Adrenal gland (tissue), 12 donors: ENCODE results near the gene PLK5. TPM values are rescaled to one million over a fixed set of nuclear protein-coding genes. Genes with fewer than 3 reads are reported as not detected.

ENCODE experiments used
- DNase-seq, 7 donors: peaks; one replicate each; pipeline ENCODE4 v3.0.0-alpha.2; 2019 to 2020
- H3K27ac ChIP-seq, 5 donors: fragments of 200-600 bp; sonication (generic) in 4 of 5; 1 replicate in 3 of 5; 2 replicates in 2 of 5; pipeline versions ENCODE4 v1.5.1 to v1.8.0; 2016 to 2020; ENCODE audit warnings: mild to moderate bottlenecking in 1 of 5
- H3K27me3 ChIP-seq: fragments of 200-600 bp; 2 replicates; pipeline ENCODE4 v1.8.0; 2021
- H3K36me3 ChIP-seq, 2 donors: fragments of 200-600 bp; replicated peaks in 1 of 2; 1 replicate in 1 of 2; 2 replicates in 1 of 2; pipeline versions ENCODE4 v1.5.1 to v1.8.0; 2018 to 2022
- H3K4me1 ChIP-seq, 2 donors: fragments of 200-600 bp; replicated peaks in 1 of 2; 1 replicate in 1 of 2; 2 replicates in 1 of 2; pipeline versions ENCODE4 v1.5.1 to v1.8.0; 2018 to 2021
- H3K4me3 ChIP-seq, 4 donors: fragments of 200-600 bp; sonication (generic) in 3 of 4; one replicate each; pipeline ENCODE4 v1.5.1; 2016 to 2018
- H3K9me3 ChIP-seq, 3 donors: fragments of 200-600 bp; sonication (generic) in 1 of 3; replicated peaks in 1 of 3; 1 replicate in 2 of 3; 2 replicates in 1 of 3; pipeline versions ENCODE4 v1.5.1 to v1.8.0; 2016 to 2021
- POLR2A ChIP-seq, 2 donors: fragments of 450-650 bp; IDR thresholded peaks; one replicate each; pipeline ENCODE4 v1.6.1; 2017; ENCODE audit warnings: antibody characterized with exemption in 2 of 2, mild to moderate bottlenecking in 2 of 2, moderate library complexity in 1 of 2
- WGBS, 4 donors: extraction: QIAGEN DNeasy Blood & Tissue Kit in 2 of 4; methylation state at CpG; one replicate each; pipeline versions ENCODE4 v1.1.5 to v1.1.7; 2013 to 2017; 5-methylcytosine and 5-hydroxymethylcytosine counted together
- intact Hi-C, 2 donors: fragments of 100-400 bp; cut with DNase I; formaldehyde crosslinking; loops; one replicate each; pipeline versions ENCODE4 v1.14.1 to v1.15.0; 2022 to 2023
- polyA plus RNA-seq, 3 donors: library from polyadenylated mRNA; stranded (reverse); fragments of 200-250 nt in 2 of 3; fragments of 350-450 nt in 1 of 3; fragmentation: Illumina TruSeq in 1 of 3; extraction: RNeasy Lipid Tissue Mini Kit (QIAGEN cat#74804) in 1 of 3; gene quantifications; one replicate each; pipeline ENCODE4 v1.2.3, GENCODE V29; 2013 to 2014
- total RNA-seq, 9 donors: library from RNA; depleted of rRNA in 4 of 9; stranded (reverse); fragments of >200 nt in 4 of 9; fragments of 120-200 nt in 1 of 9; fragmentation: NEBNext Ultra II Directional in 1 of 9; extraction: Animal tissue kit (Norgen Biotek cat#: 25700) in 1 of 9; gene quantifications; one replicate each; pipeline versions ENCODE4 v1.1.0 to v1.2.4, GENCODE V29; 2013 to 2023
- TF ChIP-seq, protein P1 (sequence below), 6 experiments: fragments of 450-650 bp in 4 of 6; fragments of 200-600 bp in 2 of 6; sonication (generic) in 1 of 6; IDR thresholded peaks; 1 replicate in 5 of 6; 2 replicates in 1 of 6; pipeline versions ENCODE4 v1.5.1 to v1.8.0; 2016 to 2021; ENCODE audit warnings: antibody characterized with exemption in 6 of 6, mild to moderate bottlenecking in 2 of 6, moderate library complexity in 1 of 6
- donor health status: healthy with polysubstance abuse.
- donor health status: Bipolar disorder and iron deficiency.
- donor health status: DM: yes; HTN: yes; CAD: no.
- donor health status: DM: no; HTN: no; CAD: no.
- donor health status: DM: no; HTN: no; CAD: no.
- donor health status: DM: yes; HTN: yes; CAD: no.

Gene PLK5
- total and polyA plus RNA-seq, 12 donors: 0.15 to 1.0 (median 0.32) TPM; not detected in 8

DNA sequence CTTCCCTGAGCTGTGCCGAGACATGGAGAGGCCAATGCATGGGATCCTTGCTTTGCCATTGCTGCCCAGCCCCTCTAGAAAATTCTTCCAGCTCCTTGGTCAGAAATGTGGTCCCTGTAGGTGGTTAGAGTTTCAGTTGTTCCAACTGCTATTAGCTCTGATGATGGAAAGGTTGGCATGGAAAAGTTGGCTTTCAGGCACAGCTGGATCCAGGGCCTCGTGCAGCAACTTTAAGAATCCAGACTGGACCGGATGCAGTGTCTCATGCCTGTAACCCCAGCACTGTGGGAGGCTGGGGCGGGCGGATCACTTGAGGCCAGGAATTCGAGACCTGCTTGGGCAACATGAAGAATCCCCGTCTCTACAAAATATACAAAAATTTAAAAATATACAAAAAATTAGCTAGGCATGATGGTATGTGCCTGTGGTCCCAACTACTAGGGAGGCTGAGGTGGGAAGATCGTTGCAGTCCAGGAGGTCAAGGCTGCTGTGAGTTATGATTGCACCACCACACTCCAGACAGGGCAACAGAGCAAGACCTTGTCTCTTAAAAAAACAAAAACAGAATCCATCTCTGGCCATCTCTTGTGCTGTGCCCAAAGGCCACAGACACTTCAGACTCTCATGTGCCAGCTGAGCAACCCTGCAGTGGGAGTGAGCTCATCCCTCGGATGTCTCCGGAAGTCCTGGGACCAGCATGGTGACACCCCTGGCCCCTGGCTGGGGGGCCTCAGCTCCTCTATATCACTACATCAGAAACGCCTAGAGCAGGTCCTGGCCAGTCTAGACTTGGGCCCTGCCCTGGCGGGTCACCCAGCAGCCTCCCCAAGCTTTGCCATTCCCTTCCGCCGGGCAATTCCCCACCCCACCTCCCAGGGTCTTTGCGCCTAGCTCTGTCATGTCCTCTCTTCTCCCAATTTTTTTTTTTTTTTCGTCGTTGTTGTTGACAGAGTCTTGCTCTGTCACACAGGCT lies 27.5 kb downstream of the PLK5 start:
- intact Hi-C loops: no loop called here
- TF ChIP-seq, protein P1, sequence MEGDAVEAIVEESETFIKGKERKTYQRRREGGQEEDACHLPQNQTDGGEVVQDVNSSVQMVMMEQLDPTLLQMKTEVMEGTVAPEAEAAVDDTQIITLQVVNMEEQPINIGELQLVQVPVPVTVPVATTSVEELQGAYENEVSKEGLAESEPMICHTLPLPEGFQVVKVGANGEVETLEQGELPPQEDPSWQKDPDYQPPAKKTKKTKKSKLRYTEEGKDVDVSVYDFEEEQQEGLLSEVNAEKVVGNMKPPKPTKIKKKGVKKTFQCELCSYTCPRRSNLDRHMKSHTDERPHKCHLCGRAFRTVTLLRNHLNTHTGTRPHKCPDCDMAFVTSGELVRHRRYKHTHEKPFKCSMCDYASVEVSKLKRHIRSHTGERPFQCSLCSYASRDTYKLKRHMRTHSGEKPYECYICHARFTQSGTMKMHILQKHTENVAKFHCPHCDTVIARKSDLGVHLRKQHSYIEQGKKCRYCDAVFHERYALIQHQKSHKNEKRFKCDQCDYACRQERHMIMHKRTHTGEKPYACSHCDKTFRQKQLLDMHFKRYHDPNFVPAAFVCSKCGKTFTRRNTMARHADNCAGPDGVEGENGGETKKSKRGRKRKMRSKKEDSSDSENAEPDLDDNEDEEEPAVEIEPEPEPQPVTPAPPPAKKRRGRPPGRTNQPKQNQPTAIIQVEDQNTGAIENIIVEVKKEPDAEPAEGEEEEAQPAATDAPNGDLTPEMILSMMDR (IDR thresholded peaks at IDR 0.05): no peak
- TF ChIP-seq POLR2A (IDR thresholded peaks at IDR 0.05): no peak
- DNase-seq: no peak

DNA sequence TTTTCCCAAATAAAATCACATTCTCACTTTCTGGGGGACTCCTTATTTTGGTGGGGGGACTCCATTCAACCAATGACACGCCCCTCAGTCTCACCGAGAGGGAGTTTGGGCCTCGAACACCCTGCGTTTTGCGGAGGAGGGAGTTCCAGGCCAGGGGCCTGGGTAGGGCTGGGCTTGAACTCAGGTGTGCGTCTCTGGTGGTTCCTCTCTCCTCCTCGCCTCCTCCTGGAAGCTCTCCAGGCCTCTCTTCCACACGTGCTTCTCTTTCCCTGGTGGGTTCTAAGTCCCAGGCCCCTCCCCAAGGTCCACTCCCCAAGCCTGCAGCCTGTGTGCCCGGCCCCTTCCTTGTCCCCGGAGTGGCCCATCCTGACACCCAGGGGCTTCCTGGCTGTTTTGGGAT lies 29.5 kb downstream of the PLK5 start:
- intact Hi-C loops: no loop called here

More for the DNA sequence above, 27.5 kb downstream of the PLK5 start:
- Histone ChIP-seq H3K36me3 (peaks cover 0 to 6% of the 10 kb centered on the region in 2 donors), H3K9me3 (no peaks in the 10 kb centered on the region), H3K27ac (no peak overlapping the region), H3K27me3 (no peaks in the 10 kb centered on the region), H3K4me1 (no peaks in the 10 kb centered on the region), H3K4me3 (no peak overlapping the region)
- WGBS, 4 donors: 76 to 84% (median 80%) methylated on average over 15 to 17 of the region's 17 CpGs

DNA sequence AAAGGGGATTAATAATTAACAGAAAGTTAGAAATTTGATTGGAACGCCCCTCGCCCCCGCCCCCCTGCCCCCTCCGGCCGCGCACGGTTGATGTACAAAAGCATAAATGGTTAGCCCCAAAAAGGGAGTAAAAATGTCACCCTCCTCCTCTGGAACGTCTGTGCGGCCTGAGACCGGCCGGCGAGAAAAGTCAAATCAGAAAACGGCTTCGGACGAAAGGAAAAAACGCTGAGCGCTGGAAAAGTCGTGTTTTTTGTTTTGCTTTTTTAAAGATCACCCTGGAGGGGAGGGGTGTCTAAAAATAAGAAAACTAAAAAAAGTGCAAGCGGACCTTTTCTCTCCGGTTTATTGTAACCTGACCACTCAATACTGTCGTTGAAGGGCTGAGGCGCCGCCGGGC lies 31.1 kb downstream of the PLK5 start:
- Histone ChIP-seq H3K36me3 (peaks cover 0 to 6% of the 10 kb centered on the region in 2 donors), H3K27ac (no peak overlapping the region), H3K9me3 (no peaks in the 10 kb centered on the region), H3K4me1 (no peaks in the 10 kb centered on the region), H3K27me3 (no peaks in the 10 kb centered on the region), H3K4me3 (no peak overlapping the region)
- intact Hi-C loops: no loop called here
- TF ChIP-seq, protein P1 (IDR thresholded peaks at IDR 0.05): no peak
- no peak for TF ChIP-seq POLR2A (IDR thresholded peaks at IDR 0.05)
- no peak for DNase-seq
- WGBS, 4 donors: 90 to 93% (median 93%) methylated on average over 24 of the region's 24 CpGs

More for the DNA sequence above, 29.5 kb downstream of the PLK5 start:
- Histone ChIP-seq H3K27ac (no peak overlapping the region), H3K9me3 (no peaks in the 10 kb centered on the region), H3K4me1 (no peaks in the 10 kb centered on the region), H3K36me3 (peaks cover 0 to 6% of the 10 kb centered on the region in 2 donors), H3K4me3 (no peak overlapping the region), H3K27me3 (no peaks in the 10 kb centered on the region)
- no peak for TF ChIP-seq POLR2A (IDR thresholded peaks at IDR 0.05)
- TF ChIP-seq, protein P1 (IDR thresholded peaks at IDR 0.05): no peak
- DNase-seq: no peak
- WGBS, 4 donors: 80 to 91% (median 88%) methylated on average over 10 of the region's 10 CpGs

DNA sequence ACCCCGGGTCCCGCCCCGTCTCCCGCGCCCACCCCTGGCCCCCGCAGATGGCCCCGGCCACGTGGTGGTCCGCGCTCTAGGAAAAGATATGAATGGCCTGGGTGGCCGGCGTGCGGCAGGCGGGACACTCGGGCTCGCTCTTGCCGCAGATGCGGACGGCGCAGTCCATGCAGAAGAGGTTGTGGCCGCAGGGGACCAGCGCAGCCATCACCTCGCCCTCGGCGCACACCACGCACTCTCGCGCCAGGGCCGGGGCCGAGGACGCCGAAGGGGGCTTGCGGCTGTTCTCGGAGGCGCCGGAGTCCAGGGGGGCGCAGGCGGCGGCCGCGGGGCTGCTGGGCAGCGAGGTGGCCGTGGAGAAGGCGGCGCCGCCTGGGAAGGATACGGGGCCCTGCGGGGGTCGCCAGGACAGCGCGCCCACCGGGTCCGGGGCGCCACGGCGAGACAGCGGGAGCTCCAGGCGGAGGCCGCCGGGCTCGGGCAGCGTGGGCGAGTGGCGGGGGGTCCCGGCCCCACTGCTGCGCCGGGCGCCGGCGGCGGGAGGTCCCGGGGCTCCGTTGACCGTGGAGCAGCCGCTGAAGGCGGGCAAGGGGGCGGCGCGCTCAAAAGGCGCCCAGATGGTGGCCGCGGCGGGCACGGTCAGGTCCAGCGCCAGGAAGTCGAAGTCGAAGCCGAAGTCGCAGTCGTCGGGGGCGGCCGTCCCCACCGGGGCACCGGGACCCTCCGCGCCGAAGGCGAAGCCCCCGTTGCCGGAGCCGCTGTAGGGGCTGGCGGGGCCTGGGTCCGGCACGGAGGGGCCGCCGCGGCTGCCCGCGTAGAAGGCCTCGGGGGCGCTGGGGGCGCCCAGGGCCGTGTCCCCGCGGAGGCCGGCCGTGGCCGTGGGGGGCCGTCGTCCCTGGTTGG lies 31.9 kb downstream of the PLK5 start:
- H3K27me3 ChIP-seq: no peaks in the 10 kb centered on the region
- 93 to 97% (median 94%) methylated on average over 31 to 120 of the region's 121 CpGs for WGBS, 4 donors
- no peak overlapping the region for H3K27ac ChIP-seq
- DNase-seq: no peak
- TF ChIP-seq, protein P1 (IDR thresholded peaks at IDR 0.05): no peak
- TF ChIP-seq POLR2A (IDR thresholded peaks at IDR 0.05): no peak
- no peak overlapping the region for H3K4me3 ChIP-seq
- no peaks in the 10 kb centered on the region for H3K9me3 ChIP-seq
- H3K4me1 ChIP-seq: no peaks in the 10 kb centered on the region
- intact Hi-C loops: no loop called here
- peaks cover 0 to 6% of the 10 kb centered on the region in 2 donors for H3K36me3 ChIP-seq
